GM10248 (cell line): ENCODE results near the gene TMEM14B.

Source experiments
- CTCF ChIA-PET: fragments of 300-600 bp; sonication (Branson Sonifier 250); formaldehyde crosslinking; extraction: SDS; loops from one replicate; lab custom pipeline; 2021; ENCODE audit warnings: antibody characterized with exemption; lab: Yijun Ruan, JAX
- POLR2A ChIA-PET: fragments of 350-650 bp; sonication (Branson Sonifier 250); formaldehyde crosslinking; extraction: SDS; loops from one replicate; lab custom pipeline; 2020; ENCODE audit warnings: antibody characterized with exemption; lab: Yijun Ruan, JAX
- DNase-seq: peaks from one replicate; pipeline ENCODE4 v3.0.0; 2012; ENCODE audit errors: extremely low spot score
- CTCF ChIP-seq: IDR thresholded peaks from 2 replicates; pipeline ENCODE4 v1.5.1; 2012; ENCODE audit warnings: mild to moderate bottlenecking, low read depth; ENCODE audit errors: extremely low read depth, missing control alignments, control extremely low read depth

The TMEM14B gene

GRCh38 chr6:10778230-10778629 lies 30.6 kb downstream of the TMEM14B start:
- POLR2A ChIA-PET = no interaction called here
- TF ChIP-seq CTCF = no peak
- CTCF ChIA-PET = no interaction called here
- DNase-seq = no peak

GRCh38 chr6:10779076-10779475 lies 31.5 kb downstream of the TMEM14B start:
- POLR2A ChIA-PET = no interaction called here
- no peak for DNase-seq
- TF ChIP-seq CTCF = no peak
- CTCF ChIA-PET = interaction anchor here (0.8 to 1.6 kb wide), 3 partner anchors 9 to 23 kb away, joined by 3 to 6 read pairs (median 3); no protein-coding TSS in a partner anchor

- ChIA-PET POLR2A (no interaction called here), CTCF (interaction anchor here (1.4 to 2.9 kb wide), 2 partner anchors 11 to 25 kb away, joined by 3 to 21 read pairs; no protein-coding TSS in a partner anchor)
- DNase-seq = no peak
- no peak for TF ChIP-seq CTCF
These were observed 44.1 kb downstream of the TMEM14B start for GRCh38 chr6:10791673-10792072.

GRCh38 chr6:10792101-10792500 lies 44.5 kb downstream of the TMEM14B start:
- CTCF ChIA-PET = interaction anchor here (1.4 to 2.9 kb wide), 2 partner anchors 10 to 25 kb away, joined by 3 to 21 read pairs; no protein-coding TSS in a partner anchor

GRCh38 chr6:10793035-10793434 lies 45.4 kb downstream of the TMEM14B start:
- no peak for TF ChIP-seq CTCF
- ChIA-PET CTCF (interaction anchor here (0.7 to 2.9 kb wide), 7 partner anchors 8 to 314 kb away, joined by 3 to 21 read pairs (median 3); no protein-coding TSS in a partner anchor), POLR2A (no interaction called here)
- no peak for DNase-seq

More at GRCh38 chr6:10792101-10792500, 44.5 kb downstream of the TMEM14B start:
- TF ChIP-seq CTCF = no peak
- no peak for DNase-seq
- POLR2A ChIA-PET = no interaction called here

- ChIA-PET POLR2A (no interaction called here), CTCF (interaction anchor here (0.7 to 2.9 kb wide), 5 partner anchors 8 to 315 kb away, joined by 3 to 21 read pairs (median 3); no protein-coding TSS in a partner anchor)
- TF ChIP-seq CTCF = no peak
- DNase-seq = no peak
These were observed 46.1 kb downstream of the TMEM14B start for GRCh38 chr6:10793695-10794094.

- ChIA-PET CTCF (interaction anchor here (1.6 to 2.9 kb wide), 3 partner anchors 22 to 315 kb away, joined by 3 to 15 read pairs (median 3); no protein-coding TSS in a partner anchor), POLR2A (no interaction called here)
- DNase-seq = no peak
- no peak for TF ChIP-seq CTCF
These were observed 46.6 kb downstream of the TMEM14B start for GRCh38 chr6:10794239-10794638.
